BE2C (cell line): ENCODE results near the gene GALNT9.

Source experiments
- DNase-seq: peaks from one replicate; pipeline ENCODE4 v3.0.0-alpha.2; 2020
- H3K27me3 ChIP-seq: fragments of 250-450 bp; sonication (Bioruptor Pico); 2 replicates; pipeline ENCODE4 v1.5.1; 2020; ENCODE audit warnings: mild to moderate bottlenecking
- H3K36me3 ChIP-seq: fragments of 250-450 bp; sonication (Bioruptor Pico); 2 replicates; pipeline ENCODE4 v1.5.1; 2020; ENCODE audit warnings: mild to moderate bottlenecking
- H3K4me1 ChIP-seq: fragments of 250-450 bp; sonication (Bioruptor Pico); 2 replicates; pipeline ENCODE4 v1.5.1; 2020
- H3K4me3 ChIP-seq: 2 replicates; pipeline ENCODE4 v1.5.1; 2011; ENCODE audit warnings: low read depth, low read length
- H3K9me3 ChIP-seq: fragments of 250-450 bp; sonication (Bioruptor Pico); 2 replicates; pipeline ENCODE4 v1.5.1; 2020
- TF ChIP-seq, protein P1 (sequence below): IDR thresholded peaks from 2 replicates; pipeline ENCODE4 v1.5.1; 2012; ENCODE audit warnings: mild to moderate bottlenecking, low read depth, low read length

The GALNT9 gene

DNA sequence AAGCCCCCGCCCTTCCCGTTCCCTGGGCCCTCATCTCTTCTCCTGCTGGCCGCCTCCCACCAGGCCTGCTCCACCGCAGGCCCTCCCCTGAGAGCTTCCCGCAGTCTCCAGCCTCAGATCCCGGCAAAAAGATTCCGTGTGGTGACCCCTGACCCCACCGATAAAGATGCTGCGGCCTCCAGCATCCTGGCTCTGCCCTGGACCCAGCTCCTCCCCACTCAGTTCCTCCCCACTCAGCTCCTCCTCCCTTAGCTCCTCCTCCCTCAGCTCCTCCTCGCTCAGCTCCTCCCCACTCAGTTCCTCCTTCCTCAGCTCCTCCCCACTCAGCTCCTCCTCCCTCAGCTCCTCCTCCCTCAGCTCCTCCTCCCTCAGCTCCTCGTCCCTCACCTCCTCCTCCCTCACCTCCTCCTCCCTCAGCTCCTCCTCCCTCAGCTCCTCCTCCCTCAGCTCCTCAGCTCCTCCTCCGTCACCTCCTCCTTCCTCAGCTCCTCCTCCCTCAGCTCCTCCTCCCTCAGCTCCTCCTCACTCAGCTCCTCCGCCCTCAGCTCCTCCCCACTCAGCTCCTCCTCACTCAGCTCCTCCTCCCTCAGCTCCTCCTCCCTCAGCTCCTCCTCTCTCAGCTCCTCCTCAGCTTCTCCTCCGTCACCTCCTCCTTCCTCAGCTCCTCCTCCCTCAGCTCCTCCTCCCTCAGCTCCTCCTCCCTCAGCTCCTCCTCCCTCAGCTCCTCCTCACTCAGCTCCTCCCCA lies 168.2 kb downstream of the GALNT9 start:
- TF ChIP-seq, protein P1, sequence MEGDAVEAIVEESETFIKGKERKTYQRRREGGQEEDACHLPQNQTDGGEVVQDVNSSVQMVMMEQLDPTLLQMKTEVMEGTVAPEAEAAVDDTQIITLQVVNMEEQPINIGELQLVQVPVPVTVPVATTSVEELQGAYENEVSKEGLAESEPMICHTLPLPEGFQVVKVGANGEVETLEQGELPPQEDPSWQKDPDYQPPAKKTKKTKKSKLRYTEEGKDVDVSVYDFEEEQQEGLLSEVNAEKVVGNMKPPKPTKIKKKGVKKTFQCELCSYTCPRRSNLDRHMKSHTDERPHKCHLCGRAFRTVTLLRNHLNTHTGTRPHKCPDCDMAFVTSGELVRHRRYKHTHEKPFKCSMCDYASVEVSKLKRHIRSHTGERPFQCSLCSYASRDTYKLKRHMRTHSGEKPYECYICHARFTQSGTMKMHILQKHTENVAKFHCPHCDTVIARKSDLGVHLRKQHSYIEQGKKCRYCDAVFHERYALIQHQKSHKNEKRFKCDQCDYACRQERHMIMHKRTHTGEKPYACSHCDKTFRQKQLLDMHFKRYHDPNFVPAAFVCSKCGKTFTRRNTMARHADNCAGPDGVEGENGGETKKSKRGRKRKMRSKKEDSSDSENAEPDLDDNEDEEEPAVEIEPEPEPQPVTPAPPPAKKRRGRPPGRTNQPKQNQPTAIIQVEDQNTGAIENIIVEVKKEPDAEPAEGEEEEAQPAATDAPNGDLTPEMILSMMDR, result no peak
- Histone ChIP-seq H3K36me3 (no peaks in the 10 kb centered on the region), H3K4me1 (no peaks in the 10 kb centered on the region), H3K27me3 (peaks cover 32% of the 10 kb centered on the region), H3K9me3 (no peaks in the 10 kb centered on the region; the same call in 1 of the 2 replicates), H3K4me3 (no peak overlapping the region)
- no peak for DNase-seq

DNA sequence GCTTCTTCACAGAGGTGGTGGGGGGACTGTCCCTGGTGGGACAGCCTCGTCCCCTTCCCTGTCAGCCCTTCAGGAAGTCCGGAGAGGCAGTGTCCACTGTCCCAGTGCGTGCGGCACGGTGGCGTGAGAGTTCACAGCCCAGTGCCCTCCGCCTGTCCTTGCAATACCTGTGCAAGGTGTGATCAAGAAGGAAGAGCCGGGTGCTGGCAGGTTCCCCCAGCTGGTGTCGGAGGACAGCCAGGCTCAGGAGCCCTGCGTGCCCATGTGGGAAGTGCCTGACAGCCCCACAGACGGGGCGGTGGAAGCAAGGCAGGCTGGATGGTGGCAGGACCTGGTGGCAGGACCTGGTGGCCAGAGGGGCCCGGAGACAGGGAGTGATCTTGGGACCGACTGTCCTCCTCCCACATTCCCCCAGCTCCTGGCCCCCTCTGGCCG lies 168.8 kb downstream of the GALNT9 start:
- H3K4me3 ChIP-seq, result no peak overlapping the region
- TF ChIP-seq, protein P1, result no peak
- H3K9me3 ChIP-seq, result no peaks in the 10 kb centered on the region; the same call in 1 of the 2 replicates
- DNase-seq, result no peak
- H3K36me3 ChIP-seq, result no peaks in the 10 kb centered on the region
- no peaks in the 10 kb centered on the region for H3K4me1 ChIP-seq
- peaks cover 32% of the 10 kb centered on the region for H3K27me3 ChIP-seq

DNA sequence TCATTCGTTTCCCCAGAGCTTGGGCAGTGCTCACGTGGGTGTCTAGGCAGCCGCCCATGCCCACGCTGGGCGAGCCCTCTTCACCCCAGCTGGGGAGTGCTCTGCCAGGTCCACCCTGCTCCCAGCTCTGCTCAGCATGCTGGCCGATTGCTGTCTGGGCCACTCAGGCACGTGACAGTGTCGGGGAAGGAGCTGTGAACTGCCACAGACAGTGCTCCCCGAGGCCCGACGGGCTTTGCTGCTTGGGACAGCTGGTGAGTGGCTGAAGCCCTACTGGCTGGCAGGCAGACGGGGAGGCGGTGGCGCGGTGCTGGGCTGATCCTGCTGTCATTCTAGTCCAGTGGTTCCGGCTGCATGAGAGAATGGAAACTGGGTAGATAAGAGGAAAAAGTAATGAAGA lies 169.4 kb downstream of the GALNT9 start:
- peaks cover 36% of the 10 kb centered on the region for H3K27me3 ChIP-seq
- DNase-seq, result no peak
- H3K9me3 ChIP-seq, result no peaks in the 10 kb centered on the region; the same call in 1 of the 2 replicates
- no peaks in the 10 kb centered on the region for H3K4me1 ChIP-seq
- TF ChIP-seq, protein P1, result no peak
- H3K36me3 ChIP-seq, result no peaks in the 10 kb centered on the region
- no peak overlapping the region for H3K4me3 ChIP-seq

DNA sequence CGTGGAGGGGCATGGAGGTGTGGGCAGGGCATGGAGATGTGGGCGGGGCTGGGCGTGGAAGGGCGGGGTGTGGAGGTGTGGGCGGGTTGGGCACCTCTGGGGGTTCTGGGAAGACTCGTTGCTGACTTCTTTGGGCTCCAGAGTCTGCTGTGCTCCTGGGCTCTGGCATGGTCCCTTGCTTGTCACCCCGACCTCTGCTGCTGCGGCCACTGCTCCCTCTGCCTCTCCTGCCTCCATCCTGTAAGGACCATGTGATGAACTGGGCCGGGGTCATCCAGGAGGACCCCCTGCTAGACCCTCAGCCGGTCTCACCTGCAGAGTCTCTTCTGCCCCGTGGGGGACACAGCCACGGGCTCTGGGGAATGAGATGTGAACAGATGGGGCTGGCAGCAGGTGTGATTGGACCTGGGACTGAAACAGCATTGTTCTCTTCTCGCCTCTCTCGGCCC lies 169.8 kb downstream of the GALNT9 start:
- H3K9me3 ChIP-seq, result no peaks in the 10 kb centered on the region; the same call in 1 of the 2 replicates
- H3K27me3 ChIP-seq, result peaks cover 39% of the 10 kb centered on the region
- no peaks in the 10 kb centered on the region for H3K36me3 ChIP-seq
- no peak for DNase-seq
- TF ChIP-seq, protein P1, result no peak
- H3K4me1 ChIP-seq, result no peaks in the 10 kb centered on the region
- no peak overlapping the region for H3K4me3 ChIP-seq

DNA sequence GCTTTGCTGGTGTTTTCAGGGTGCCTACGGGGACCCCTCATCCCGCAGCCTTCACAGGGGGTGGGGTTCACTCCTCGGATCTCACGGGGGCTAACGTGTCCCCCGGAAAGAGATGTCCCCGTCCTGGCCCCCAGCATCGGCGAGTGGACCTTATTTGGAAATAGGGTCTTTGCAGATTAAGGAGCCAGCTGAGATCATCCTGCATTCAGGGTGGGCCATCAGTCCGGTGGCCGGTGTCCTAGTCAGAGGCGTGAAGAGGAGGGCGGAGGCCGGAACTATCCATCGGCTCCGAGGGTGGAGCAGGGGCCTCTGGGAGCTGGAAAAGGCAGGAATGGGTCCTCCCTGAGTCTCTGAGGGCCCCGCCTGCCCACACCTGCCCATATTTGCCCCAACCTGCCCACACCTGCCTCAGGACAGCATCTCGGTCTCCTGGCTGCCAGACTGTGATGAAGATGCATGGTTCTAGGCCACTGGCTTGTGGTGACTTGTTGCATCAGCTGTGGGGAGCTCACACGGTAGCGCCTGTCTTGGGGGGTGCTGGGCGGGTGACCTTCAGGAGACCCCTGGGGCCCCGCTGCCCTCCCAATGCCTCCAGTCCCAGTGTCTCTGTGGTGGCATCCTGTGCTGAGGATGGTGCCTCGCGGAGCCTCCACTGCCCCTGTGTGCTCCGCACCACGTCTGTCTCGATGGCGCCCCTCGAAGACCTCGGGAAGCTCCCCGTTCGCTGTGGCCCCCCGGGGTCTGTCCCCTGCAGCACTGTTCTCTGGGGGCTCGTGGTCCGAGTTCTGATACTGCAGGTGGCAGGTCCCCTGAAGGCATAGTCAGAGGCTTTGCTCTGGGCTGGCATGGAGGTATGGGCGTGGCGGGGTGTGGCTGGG lies 170.5 kb downstream of the GALNT9 start:
- no peak overlapping the region for H3K4me3 ChIP-seq
- H3K9me3 ChIP-seq, result no peaks in the 10 kb centered on the region; the same call in 1 of the 2 replicates
- H3K27me3 ChIP-seq, result peaks cover 34% of the 10 kb centered on the region
- TF ChIP-seq, protein P1, result no peak
- H3K36me3 ChIP-seq, result no peaks in the 10 kb centered on the region
- DNase-seq, result no peak
- H3K4me1 ChIP-seq, result no peaks in the 10 kb centered on the region
